Endothelial cell of umbilical vein (primary cell): ENCODE data around the gene GPLD1. TPM values are rescaled to one million over a fixed set of nuclear protein-coding genes. Genes with fewer than 3 reads are reported as not detected.

ENCODE experiments used
- BruUV-seq: library from RNA; stranded (reverse); fragments of 400-500 nt; replicated peaks from 2 replicates; lab custom pipeline; 2021; lab: Mats Ljungman, UMichigan
- CTCF ChIA-PET: fragments of 300-600, 350-600 bp; sonication (Branson Sonifier 250); formaldehyde crosslinking; loops from one replicate; lab custom pipeline; 2021; ENCODE audit warnings: antibody characterized with exemption, inconsistent platforms; lab: Charles Lee
- POLR2A ChIA-PET: fragments of 300-600, 350-600 bp; sonication (Branson Sonifier 250); formaldehyde crosslinking; loops from one replicate; lab custom pipeline; 2021; ENCODE audit warnings: antibody characterized with exemption, inconsistent platforms; lab: Charles Lee
- DNase-seq: peaks from one replicate; pipeline ENCODE4 v3.0.0-alpha.2; 2011; ENCODE audit warnings: low read depth, low spot score
- FAIRE-seq: peaks from 2 replicates; lab custom pipeline; 2011; peaks lifted over from hg19 to GRCh38; lab: Jason Lieb, UNC
- H2AFZ ChIP-seq: 2 replicates; pipeline ENCODE4 v1.6.0; 2012; ENCODE audit warnings: low read depth, low read length, control low read depth, inconsistent platforms
- H3K27ac ChIP-seq: 2 replicates; pipeline ENCODE4 v1.5.1; 2011; ENCODE audit warnings: low read depth, mild to moderate bottlenecking, control low read depth, low read length, moderate library complexity; ENCODE audit not compliant: insufficient read depth
- H3K27me3 ChIP-seq, 2 experiments: 2 replicates each; pipeline versions ENCODE4 v1.6.0 to v1.6.1; 2011; ENCODE audit warnings: low read length in 2 of 2, mixed read lengths in 1 of 2; ENCODE audit not compliant: control insufficient read depth in 2 of 2, insufficient read depth in 2 of 2
- H3K36me3 ChIP-seq, 2 experiments: 2 replicates in 1 of 2; 3 replicates in 1 of 2; pipeline ENCODE4 v1.5.1; 2011; ENCODE audit warnings: low read length in 2 of 2, mild to moderate bottlenecking in 1 of 2, moderate library complexity in 1 of 2; ENCODE audit not compliant: control insufficient read depth in 2 of 2, insufficient read depth in 2 of 2; ENCODE audit errors: extremely low read depth in 1 of 2
- H3K4me1 ChIP-seq: 3 replicates; pipeline ENCODE4 v1.5.1; 2011; ENCODE audit warnings: mild to moderate bottlenecking, low read length; ENCODE audit not compliant: control insufficient read depth, insufficient read depth; ENCODE audit errors: extremely low read depth
- H3K4me2 ChIP-seq: 2 replicates; pipeline ENCODE4 v1.6.1; 2011; ENCODE audit warnings: low read length, control low read depth, mixed read lengths; ENCODE audit not compliant: insufficient read depth
- H3K4me3 ChIP-seq, 3 experiments: fragments of 200-600 bp in 1 of 3; sonication (generic), shearing (Covaris generic) in 1 of 3; replicated peaks in 1 of 3; 2 replicates each; pipeline ENCODE4 v1.5.1; 2011 to 2016; ENCODE audit warnings: control low read depth in 3 of 3, low read length in 3 of 3, mild to moderate bottlenecking in 2 of 3, inconsistent platforms in 1 of 3, low read depth in 1 of 3, moderate library complexity in 1 of 3; ENCODE audit not compliant: insufficient read depth in 1 of 3
- H3K79me2 ChIP-seq: 2 replicates; pipeline ENCODE4 v1.6.0; 2012; ENCODE audit warnings: low read length, inconsistent platforms; ENCODE audit not compliant: control insufficient read depth, insufficient read depth
- H3K9ac ChIP-seq: replicated peaks from 2 replicates; pipeline ENCODE3; 2011; ENCODE audit warnings: low read length, control low read depth; ENCODE audit not compliant: insufficient read depth; ENCODE audit errors: extremely low read depth
- H3K9me1 ChIP-seq: replicated peaks from 3 replicates; pipeline ENCODE4 v1.6.0; 2011; ENCODE audit warnings: mild to moderate bottlenecking, low read length; ENCODE audit not compliant: control insufficient read depth, insufficient read depth; ENCODE audit errors: extremely low read depth
- H3K9me3 ChIP-seq: replicated peaks from 2 replicates; pipeline ENCODE4 v1.5.1; 2012; ENCODE audit warnings: low read length, inconsistent platforms; ENCODE audit not compliant: control insufficient read depth, insufficient read depth
- H4K20me1 ChIP-seq: replicated peaks from 2 replicates; pipeline ENCODE3; 2011; ENCODE audit warnings: mild to moderate bottlenecking, low read length; ENCODE audit not compliant: control insufficient read depth, insufficient read depth; ENCODE audit errors: extremely low read depth
- CTCF ChIP-seq, 2 donors: IDR thresholded peaks; 1 replicate in 1 of 2; 2 replicates in 1 of 2; pipeline ENCODE4 v1.5.1; 2011; ENCODE audit warnings: low read length in 2 of 2, mild to moderate bottlenecking in 2 of 2, moderate library complexity in 2 of 2, control low read depth in 1 of 2, inconsistent platforms in 1 of 2, low read depth in 1 of 2; ENCODE audit not compliant: insufficient read depth in 1 of 2; ENCODE audit errors: extremely low read depth in 1 of 2
- FOS ChIP-seq: IDR thresholded peaks from 2 replicates; pipeline ENCODE4 v1.6.1; 2011; ENCODE audit warnings: mild to moderate bottlenecking, low read length, moderate library complexity, borderline replicate concordance; ENCODE audit not compliant: insufficient read depth
- JUN ChIP-seq: IDR thresholded peaks from 2 replicates; pipeline ENCODE4 v1.6.1; 2011; ENCODE audit warnings: borderline replicate concordance, low read depth; ENCODE audit not compliant: insufficient read length, insufficient read depth
- dilution Hi-C: fragments of 300-500 bp; cut with MboI; formaldehyde crosslinking; loops from one replicate; pipeline ENCODE4 v1.15.0; 2019; ENCODE audit warnings: low sequenced_read_pairs; ENCODE audit not compliant: extremely low pct_ligation_motif_present
- intact Hi-C: fragments of 100-400 bp; cut with micrococcal nuclease; formaldehyde crosslinking; loops from one replicate; pipeline ENCODE4 v1.10.0; 2022
- polyA plus RNA-seq, 4 experiments: library from polyadenylated mRNA; depleted of rRNA in 3 of 4; stranded (reverse) in 3 of 4; unstranded in 1 of 4; fragments of >200 nt; gene quantifications; 2 replicates each; pipeline versions ENCODE4 v1.2.1 to v1.2.3, GENCODE V29; 2011 to 2012; ENCODE audit warnings: missing spikeins in 1 of 4
- total RNA-seq: library from RNA; stranded (reverse); gene quantifications from 2 replicates; pipeline ENCODE4 v1.2.3, GENCODE V29; 2021

GPLD1 gene
- total and polyA plus RNA-seq, 2 donors (not counting 3 experiments of a cell fraction or from before 2014, with no cell fraction given), result 0.03 to 0.53 TPM

GRCh38 chr6:24522228-24523176 is 33.1 kb upstream of the GPLD1 start:
- intact Hi-C loops (no loop called here), dilution Hi-C loops (no loop called here)
- POLR2A ChIA-PET, result interaction anchor here (0.5 kb wide), 1 partner anchor 142 kb away, joined by 4 read pairs; no protein-coding TSS in a partner anchor
- no peak for DNase-seq
- CTCF ChIA-PET, result interaction anchor here (0.7 to 1.5 kb wide), 7 partner anchors 9 to 92 kb away, joined by 3 to 4 read pairs (median 3); no protein-coding TSS in a partner anchor
- H3K4me3 ChIP-seq, result no peak overlapping the region
- BruUV-seq, result no TSS peak
- no peak overlapping the region for H3K4me2 ChIP-seq
- H3K4me1 ChIP-seq, result no peaks in the 10 kb centered on the region
- no peaks in the 10 kb centered on the region for H3K27me3 ChIP-seq
- no peaks in the 10 kb centered on the region for H3K9me1 ChIP-seq
- H3K36me3 ChIP-seq, result no peaks in the 10 kb centered on the region
- TF ChIP-seq FOS, result no peak
- H2AFZ ChIP-seq, result no peak overlapping the region
- no peak for FAIRE-seq
- no peak overlapping the region for H3K9ac ChIP-seq
- no peak overlapping the region for H3K27ac ChIP-seq
- H3K9me3 ChIP-seq, result no peaks in the 10 kb centered on the region
- no peaks in the 10 kb centered on the region for H4K20me1 ChIP-seq
- H3K79me2 ChIP-seq, result no peaks in the 10 kb centered on the region

GRCh38 chr6:24520929-24521546 is 31.7 kb upstream of the GPLD1 start:
- intact Hi-C loops (loop anchor here (1.0 kb wide), 1 partner anchor 90 kb away; no protein-coding TSS in a partner anchor), dilution Hi-C loops (no loop called here)
- TF ChIP-seq JUN (no peak), CTCF (IDR thresholded peaks at IDR 0.05; ENCODE audit: extremely low read depth in 1 of 2, insufficient read depth in 1 of 2, low read depth in 1 of 2, low read length in 2 of 2) (peak; percentile 60 to 78), FOS (no peak)
- Histone ChIP-seq H4K20me1 (no peaks in the 10 kb centered on the region), H3K79me2 (no peaks in the 10 kb centered on the region), H3K27me3 (no peaks in the 10 kb centered on the region), H3K4me3 (no peak overlapping the region), H3K9me3 (no peaks in the 10 kb centered on the region), H3K4me2 (no peak overlapping the region), H3K9me1 (no peaks in the 10 kb centered on the region), H2AFZ (no peak overlapping the region), H3K36me3 (no peaks in the 10 kb centered on the region), H3K9ac (no peak overlapping the region), H3K4me1 (no peaks in the 10 kb centered on the region), H3K27ac (no peak overlapping the region)
- no TSS peak for BruUV-seq
- POLR2A ChIA-PET, result no interaction called here
- DNase-seq (peak; percentile 28), FAIRE-seq (no peak)
- CTCF ChIA-PET, result interaction anchor here (0.6 to 1.5 kb wide), 16 partner anchors 9 to 238 kb away, joined by 3 to 10 read pairs (median 3); no protein-coding TSS in a partner anchor
